HEK293 (cell line): ENCODE measurements around the gene PTPRK.
A peak's percentile ranks its signal among the peaks of the same experiment; 100 is the strongest.
"Not testable (repeated sequence)": the region's sequence is repeated elsewhere in the genome, so short reads cannot be mapped to it uniquely, and the experiment has no call there.

Experiments used
- CTCF ChIA-PET: fragments of 350-600 bp; formaldehyde crosslinking; extraction: SDS; loops from one replicate; lab custom pipeline; 2021; ENCODE audit warnings: antibody characterized with exemption; lab: Yijun Ruan, JAX
- POLR2A ChIA-PET: fragments of 300-600 bp; formaldehyde crosslinking; extraction: SDS; loops from one replicate; lab custom pipeline; 2020; ENCODE audit warnings: antibody characterized with exemption, inconsistent platforms; lab: Yijun Ruan, JAX
- H3K27ac ChIP-seq: fragments of 200-500 bp; sonication (Bioruptor generic); 2 replicates; pipeline ENCODE4 v1.5.1; 2014; ENCODE audit warnings: low read depth, low read length, control low read depth, inconsistent platforms; ENCODE audit errors: extremely low read depth
- H3K36me3 ChIP-seq, 2 experiments: fragments of 200-500 bp in 1 of 2; sonication (Bioruptor generic) in 1 of 2; 1 replicate in 1 of 2; 2 replicates in 1 of 2; pipeline ENCODE4 v1.5.1; 2014 to 2017; ENCODE audit warnings: inconsistent platforms in 2 of 2, low read length in 2 of 2; ENCODE audit not compliant: control insufficient read depth in 2 of 2, insufficient read depth in 1 of 2
- H3K4me1 ChIP-seq: fragments of 200-500 bp; sonication (Bioruptor generic); 2 replicates; pipeline ENCODE4 v1.5.1; 2014; ENCODE audit warnings: mild to moderate bottlenecking, low read length, inconsistent platforms; ENCODE audit not compliant: control insufficient read depth, insufficient read depth
- H3K4me3 ChIP-seq: 2 replicates; pipeline ENCODE4 v1.5.1; 2011; ENCODE audit warnings: low read depth, mild to moderate bottlenecking, control low read depth, low read length, moderate library complexity
- H3K9me3 ChIP-seq: fragments of 200-500 bp; sonication (Bioruptor generic); 2 replicates; pipeline ENCODE4 v1.5.1; 2014; ENCODE audit warnings: low read depth, low read length, inconsistent platforms; ENCODE audit not compliant: control insufficient read depth, insufficient read depth
- ELK4 ChIP-seq: IDR thresholded peaks from 2 replicates; pipeline ENCODE4 v1.6.1; 2011; ENCODE audit warnings: mild to moderate bottlenecking, low read depth, low read length, borderline replicate concordance
- INSM2 ChIP-seq: fragments of 450-650 bp; formaldehyde crosslinking; IDR thresholded peaks from 2 replicates; pipeline ENCODE4 v1.5.1; 2016; ENCODE audit warnings: missing biosample characterization, missing genetic modification characterization
- OVOL3 ChIP-seq: fragments of 450-650 bp; formaldehyde crosslinking; IDR thresholded peaks from 2 replicates; pipeline ENCODE4 v1.5.1; 2016; ENCODE audit warnings: missing biosample characterization, missing genetic modification characterization
- SCRT2 ChIP-seq: fragments of 450-650 bp; formaldehyde crosslinking; IDR thresholded peaks from 2 replicates; pipeline ENCODE4 v1.5.1; 2016; ENCODE audit warnings: missing biosample characterization, missing genetic modification characterization
- SETDB1 ChIP-seq: IDR thresholded peaks from one replicate; pipeline ENCODE4 v1.6.1; 2017; ENCODE audit warnings: mild to moderate bottlenecking, low read length, moderate library complexity, mixed read lengths; ENCODE audit not compliant: insufficient read length
- SP2 ChIP-seq: fragments of 450-650 bp; formaldehyde crosslinking; IDR thresholded peaks from 2 replicates; pipeline ENCODE4 v1.5.1; 2016; ENCODE audit warnings: missing biosample characterization, missing genetic modification characterization
- ZFP3 ChIP-seq: fragments of 450-650 bp; formaldehyde crosslinking; IDR thresholded peaks from 2 replicates; pipeline ENCODE4 v1.5.1; 2016; ENCODE audit warnings: low read depth, missing biosample characterization, missing genetic modification characterization
- ZNF174 ChIP-seq: fragments of 450-650 bp; formaldehyde crosslinking; IDR thresholded peaks from 2 replicates; pipeline ENCODE4 v1.5.0; 2017; ENCODE audit warnings: missing biosample characterization, mild to moderate bottlenecking, missing genetic modification characterization
- ZNF184 ChIP-seq: fragments of 450-650 bp; IDR thresholded peaks from 2 replicates; pipeline ENCODE4 v1.5.1; 2018; ENCODE audit warnings: missing biosample characterization, mild to moderate bottlenecking, missing genetic modification characterization
- ZNF2 ChIP-seq: fragments of 450-650 bp; formaldehyde crosslinking; IDR thresholded peaks from 2 replicates; pipeline ENCODE4 v1.5.1; 2016; ENCODE audit warnings: missing biosample characterization, missing genetic modification characterization
- ZNF350 ChIP-seq: fragments of 450-650 bp; formaldehyde crosslinking; IDR thresholded peaks from 2 replicates; pipeline ENCODE4 v1.5.0; 2017; ENCODE audit warnings: missing biosample characterization, mild to moderate bottlenecking, missing genetic modification characterization
- ZNF366 ChIP-seq: fragments of 450-650 bp; formaldehyde crosslinking; conservative IDR thresholded peaks from 2 replicates; pipeline ENCODE4 v1.5.1; 2016; ENCODE audit warnings: missing biosample characterization, missing genetic modification characterization
- ZNF423 ChIP-seq: fragments of 450-650 bp; formaldehyde crosslinking; IDR thresholded peaks from 2 replicates; pipeline ENCODE4 v1.5.1; 2016; ENCODE audit warnings: missing biosample characterization, missing genetic modification characterization
- ZNF449 ChIP-seq: fragments of 450-650 bp; formaldehyde crosslinking; IDR thresholded peaks from 2 replicates; pipeline ENCODE4 v1.5.1; 2017; ENCODE audit warnings: missing biosample characterization, mild to moderate bottlenecking, missing genetic modification characterization, moderate library complexity
- ZNF654 ChIP-seq: fragments of 450-650 bp; formaldehyde crosslinking; IDR thresholded peaks from 2 replicates; pipeline ENCODE4 v1.5.1; 2016; ENCODE audit warnings: low read depth, missing biosample characterization, missing genetic modification characterization
- ZNF747 ChIP-seq: fragments of 450-650 bp; formaldehyde crosslinking; IDR thresholded peaks from 2 replicates; pipeline ENCODE4 v1.5.1; 2016; ENCODE audit warnings: missing biosample characterization, missing genetic modification characterization

The PTPRK gene

GRCh38 chr6:128487055-128487454 is 33.3 kb downstream of the PTPRK start:
- Histone ChIP-seq H3K9me3 (no peaks in the 10 kb centered on the region), H3K27ac (no peak overlapping the region), H3K36me3 (no peaks in the 10 kb centered on the region), H3K4me3 (no peak overlapping the region), H3K4me1 (peaks cover 5% of the 10 kb centered on the region; the same call in 1 of the 2 replicates)
- TF ChIP-seq ZNF174, result no peak
- TF ChIP-seq ZFP3 (tag by site-specific recombination), result no peak
- peak; percentile 63; the same call in 1 of the 2 replicates for TF ChIP-seq ZNF449 (tag by site-specific recombination)
- TF ChIP-seq ZNF654 (tag by site-specific recombination), result peak; percentile 27; the same call in 1 of the 2 replicates
- ChIA-PET POLR2A (no interaction called here), CTCF (interaction anchor here (0.6 to 1.0 kb wide), 5 partner anchors 12 to 159 kb away, joined by 3 to 6 read pairs (median 3); no protein-coding TSS in a partner anchor)

- POLR2A ChIA-PET, H3K4me1 ChIP-seq, H3K27ac ChIP-seq, H3K9me3 ChIP-seq, H3K36me3 ChIP-seq, H3K4me3 ChIP-seq: not testable (repeated sequence)
- CTCF ChIA-PET, result interaction anchor here (0.6 to 1.4 kb wide), 6 partner anchors 12 to 159 kb away, joined by 3 to 6 read pairs (median 4); no protein-coding TSS in a partner anchor
- peak; percentile 60 for TF ChIP-seq ZNF366
Observed at GRCh38 chr6:128486580-128486979, 33.8 kb downstream of the PTPRK start.

GRCh38 chr6:128483472-128484135 is 36.8 kb downstream of the PTPRK start:
- ChIA-PET CTCF (interaction anchor here (0.9 kb wide), 1 partner anchor 25 kb away, joined by 4 read pairs; no protein-coding TSS in a partner anchor), POLR2A (no interaction called here)
- H3K4me3 ChIP-seq, result no peak overlapping the region
- H3K4me1 ChIP-seq, result no peaks in the 10 kb centered on the region; the same call in none of the 2 replicates
- TF ChIP-seq ZNF184 (tag by site-specific recombination) (no peak), OVOL3 (no peak), ZNF350 (tag by site-specific recombination) (no peak)
- TF ChIP-seq, all 188 proteins: peak for 0
- Histone ChIP-seq H3K27ac (no peak overlapping the region), H3K36me3 (no peaks in the 10 kb centered on the region), H3K9me3 (no peaks in the 10 kb centered on the region)

GRCh38 chr6:128482642-128483041 is 37.8 kb downstream of the PTPRK start:
- POLR2A ChIA-PET, result no interaction called here
- TF ChIP-seq INSM2 (tag by site-specific recombination) (no peak), SCRT2 (peak; percentile 75), SETDB1 (peak; percentile 13), ZNF2 (tag by site-specific recombination) (no peak), ZNF423 (tag by site-specific recombination) (no peak), ELK4 (no peak), SP2 (tag by site-specific recombination) (no peak), ZNF747 (tag by site-specific recombination) (no peak)
- CTCF ChIA-PET, result interaction anchor here (0.9 kb wide), 1 partner anchor 26 kb away, joined by 4 read pairs; no protein-coding TSS in a partner anchor
- Histone ChIP-seq H3K4me3 (no peak overlapping the region), H3K36me3 (no peaks in the 10 kb centered on the region), H3K9me3 (no peaks in the 10 kb centered on the region), H3K4me1 (no peaks in the 10 kb centered on the region; the same call in none of the 2 replicates), H3K27ac (no peak overlapping the region)
